Central memory CD8-positive, alpha-beta T cell (primary cell): Measurements from ENCODE around the gene RAX.

Experiments
- ATAC-seq: fragments of 150-1000 bp; cut with Tn5 transposase; replicated peaks from 2 replicates; pipeline ENCODE4 v1.10.0; 2022; ENCODE audit warnings: mild to moderate bottlenecking, moderate FRiP score, moderate number of reproducible peaks; ENCODE audit not compliant: poor library complexity, severe bottlenecking; ENCODE audit errors: extremely low read depth
- DNase-seq, 2 donors: peaks; one replicate each; pipeline ENCODE4 v3.0.0; 2021; ENCODE audit warnings: low spot score in 2 of 2
- H3K27ac Mint-ChIP-seq: one replicate; pipeline ENCODE4 v1.8.0; 2022; ENCODE audit warnings: low read depth, mild to moderate bottlenecking, moderate library complexity, mixed read lengths
- H3K27me3 Mint-ChIP-seq: one replicate; pipeline ENCODE4 v1.8.0; 2022; ENCODE audit warnings: mixed read lengths
- H3K36me3 Mint-ChIP-seq: one replicate; pipeline ENCODE4 v1.8.0; 2022; ENCODE audit warnings: mild to moderate bottlenecking, moderate library complexity, mixed read lengths; ENCODE audit not compliant: insufficient read depth
- H3K4me1 Mint-ChIP-seq: one replicate; pipeline ENCODE4 v1.8.0; 2022; ENCODE audit warnings: mixed read lengths
- H3K4me3 Mint-ChIP-seq: one replicate; pipeline ENCODE4 v1.8.0; 2022; ENCODE audit warnings: mild to moderate bottlenecking, moderate library complexity, mixed read lengths
- H3K9me3 Mint-ChIP-seq: one replicate; pipeline ENCODE4 v1.8.0; 2022; ENCODE audit warnings: mixed read lengths

Gene RAX

DNA sequence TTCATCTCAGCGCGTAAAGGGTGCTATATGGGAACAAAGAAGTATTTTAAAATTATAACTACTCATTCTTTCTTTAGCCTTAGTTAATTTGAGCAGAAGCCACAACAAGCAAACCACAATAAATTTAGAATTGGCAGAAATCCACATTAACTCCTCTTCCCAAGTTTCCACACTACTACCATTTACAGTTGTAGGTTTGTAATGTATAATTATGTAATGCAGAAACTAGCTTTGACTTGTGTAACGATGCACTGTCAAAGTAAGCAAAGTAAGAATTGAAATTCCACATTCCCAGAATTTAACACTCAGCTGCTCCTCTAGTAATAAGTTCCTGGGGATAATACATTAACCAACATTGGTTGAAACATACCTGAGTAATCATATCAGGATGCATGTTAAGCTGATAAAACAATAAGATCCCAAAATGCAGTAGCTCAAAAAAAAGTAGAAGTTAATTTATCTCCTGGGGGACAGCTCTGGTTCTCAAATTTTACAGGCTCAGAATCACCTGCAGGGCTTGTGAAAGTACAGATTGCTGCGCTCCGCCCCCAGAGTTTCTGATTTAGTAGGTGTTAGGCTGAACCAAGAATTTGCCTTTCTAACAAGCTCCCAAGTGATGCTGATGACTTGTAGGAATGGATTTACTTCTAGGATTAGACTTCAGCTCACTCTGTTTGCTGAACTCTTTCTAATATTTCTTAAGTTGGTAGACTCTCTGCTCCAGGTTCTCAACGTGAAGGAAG is 43.4 kb downstream of the RAX start:
- Mint-ChIP-seq H3K36me3 (no peaks in the 10 kb centered on the region), H3K9me3 (no peaks in the 10 kb centered on the region), H3K27ac (no peak overlapping the region), H3K27me3 (peaks cover 49% of the 10 kb centered on the region), H3K4me3 (no peak overlapping the region), H3K4me1 (no peaks in the 10 kb centered on the region)
- no peak for ATAC-seq
- no peak for DNase-seq

DNA sequence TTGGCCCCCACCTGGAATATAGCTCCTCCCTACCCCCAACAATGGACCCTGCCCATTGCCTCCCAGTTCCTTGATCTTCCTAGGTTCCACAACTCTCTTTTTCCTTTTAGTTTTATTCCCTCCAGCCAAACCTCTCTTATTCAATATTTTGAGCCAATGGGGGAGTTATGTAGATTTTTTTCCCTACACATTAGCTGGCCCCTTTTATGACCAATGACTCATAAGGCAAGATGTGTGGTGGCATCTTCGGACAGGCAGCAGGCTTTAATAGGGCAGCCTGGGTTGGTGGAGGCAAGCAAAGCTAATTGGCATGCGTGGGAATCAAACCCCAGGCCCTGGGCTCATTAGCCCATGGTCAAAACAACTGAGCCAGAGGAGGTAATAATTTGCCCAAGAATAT is 44.1 kb downstream of the RAX start:
- Mint-ChIP-seq H3K4me3 (no peak overlapping the region), H3K27me3 (peaks cover 51% of the 10 kb centered on the region), H3K9me3 (no peaks in the 10 kb centered on the region), H3K4me1 (no peaks in the 10 kb centered on the region), H3K36me3 (no peaks in the 10 kb centered on the region), H3K27ac (no peak overlapping the region)
- no peak for DNase-seq
- ATAC-seq, result no peak

DNA sequence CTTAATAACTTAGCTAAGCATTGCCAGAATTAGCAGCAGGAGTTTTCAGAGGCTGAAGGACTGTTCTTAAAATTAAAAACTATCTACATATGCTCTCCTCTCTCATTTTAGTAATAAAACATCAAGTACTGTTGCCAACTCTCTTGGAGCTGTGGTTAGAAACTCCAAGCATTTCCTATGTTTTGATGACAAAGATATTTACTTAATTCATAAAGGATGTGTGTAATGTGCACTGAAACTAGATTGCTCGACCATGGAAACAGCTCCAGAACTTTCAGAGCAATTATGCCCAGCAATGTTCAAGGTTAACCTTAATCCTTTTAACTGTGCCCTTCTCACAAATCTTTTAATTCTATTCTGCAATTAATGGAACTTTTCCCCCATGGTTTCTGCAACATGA is 44.9 kb downstream of the RAX start:
- ATAC-seq (no peak), DNase-seq (no peak)
- Mint-ChIP-seq H3K27me3 (peaks cover 60% of the 10 kb centered on the region), H3K4me1 (no peaks in the 10 kb centered on the region), H3K4me3 (no peak overlapping the region), H3K27ac (no peak overlapping the region), H3K9me3 (no peaks in the 10 kb centered on the region), H3K36me3 (no peaks in the 10 kb centered on the region)

DNA sequence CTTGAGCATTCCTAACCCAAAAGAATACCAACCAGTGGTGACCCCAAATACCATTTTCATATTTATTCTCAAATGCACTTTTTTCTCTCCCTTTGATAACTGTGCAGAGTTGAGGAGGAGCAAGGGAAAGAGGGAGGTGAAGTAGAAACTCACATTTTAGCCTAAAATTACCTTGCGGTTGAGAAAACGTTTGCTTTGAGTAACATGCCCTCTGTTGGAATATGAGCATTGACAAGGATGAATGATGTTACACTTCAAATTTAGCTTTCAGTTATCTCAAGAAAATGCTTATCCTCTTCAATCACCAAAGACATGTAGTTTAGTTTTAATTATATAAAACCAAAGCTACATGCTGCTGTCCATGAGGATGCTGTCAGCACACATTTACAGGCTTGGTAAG is 50.9 kb downstream of the RAX start:
- Mint-ChIP-seq H3K4me3 (no peak overlapping the region), H3K36me3 (peaks cover 1% of the 10 kb centered on the region), H3K27me3 (peaks cover 81% of the 10 kb centered on the region), H3K4me1 (no peaks in the 10 kb centered on the region), H3K27ac (no peak overlapping the region), H3K9me3 (no peaks in the 10 kb centered on the region)
- ATAC-seq (no peak), DNase-seq (no peak)

DNA sequence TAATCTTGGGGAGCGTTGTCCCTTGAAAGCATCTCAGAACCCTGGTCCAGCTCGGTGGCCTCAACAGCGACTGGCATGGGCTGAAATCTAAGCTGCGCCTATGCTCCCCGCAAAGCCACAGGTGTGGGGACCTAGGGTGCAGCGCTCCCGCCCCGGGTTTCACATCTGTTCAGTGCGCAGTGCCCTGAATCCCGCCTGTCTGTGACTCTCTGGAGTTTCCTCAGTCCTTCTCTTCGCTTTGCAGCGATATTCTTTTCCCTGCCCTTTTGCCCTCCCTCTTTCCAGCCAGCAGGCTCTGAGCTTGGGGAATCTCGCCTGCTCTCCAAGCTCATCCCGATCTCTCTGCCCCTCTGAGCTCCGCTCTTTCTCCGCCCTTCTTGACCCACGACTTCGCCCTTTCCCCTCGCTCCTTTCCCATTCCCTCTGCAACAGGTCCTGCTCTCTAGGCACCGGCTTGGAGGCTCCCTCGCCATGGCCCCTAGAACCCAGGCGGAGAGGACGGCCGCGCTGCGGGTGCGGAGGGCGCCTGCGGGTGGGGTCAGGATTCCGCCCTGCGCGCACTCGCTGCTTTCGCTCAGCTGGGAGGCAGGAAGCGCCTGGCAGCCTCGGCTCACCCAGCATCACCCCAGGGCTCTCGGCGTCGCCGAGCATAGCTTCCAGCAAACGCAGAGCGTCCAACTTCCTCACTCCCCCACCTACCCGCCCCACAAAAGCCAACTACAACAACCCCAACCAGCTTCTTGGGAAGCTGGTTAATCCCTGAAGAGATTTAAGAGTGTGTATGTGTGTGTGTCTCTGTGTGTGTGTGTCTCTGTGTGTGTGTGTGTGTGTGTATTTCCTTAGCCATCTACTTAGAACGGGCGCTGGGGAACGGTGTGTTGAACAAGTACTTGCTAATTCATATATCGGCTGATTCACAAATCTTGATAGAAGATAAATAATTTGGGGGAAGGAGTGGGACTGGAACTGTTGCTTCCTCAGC is 52.2 kb downstream of the RAX start:
- Mint-ChIP-seq H3K27ac (no peak overlapping the region), H3K4me3 (no peak overlapping the region), H3K9me3 (no peaks in the 10 kb centered on the region), H3K4me1 (no peaks in the 10 kb centered on the region), H3K27me3 (peaks cover 83% of the 10 kb centered on the region), H3K36me3 (peaks cover 1% of the 10 kb centered on the region)
- ATAC-seq (no peak), DNase-seq (no peak)

DNA sequence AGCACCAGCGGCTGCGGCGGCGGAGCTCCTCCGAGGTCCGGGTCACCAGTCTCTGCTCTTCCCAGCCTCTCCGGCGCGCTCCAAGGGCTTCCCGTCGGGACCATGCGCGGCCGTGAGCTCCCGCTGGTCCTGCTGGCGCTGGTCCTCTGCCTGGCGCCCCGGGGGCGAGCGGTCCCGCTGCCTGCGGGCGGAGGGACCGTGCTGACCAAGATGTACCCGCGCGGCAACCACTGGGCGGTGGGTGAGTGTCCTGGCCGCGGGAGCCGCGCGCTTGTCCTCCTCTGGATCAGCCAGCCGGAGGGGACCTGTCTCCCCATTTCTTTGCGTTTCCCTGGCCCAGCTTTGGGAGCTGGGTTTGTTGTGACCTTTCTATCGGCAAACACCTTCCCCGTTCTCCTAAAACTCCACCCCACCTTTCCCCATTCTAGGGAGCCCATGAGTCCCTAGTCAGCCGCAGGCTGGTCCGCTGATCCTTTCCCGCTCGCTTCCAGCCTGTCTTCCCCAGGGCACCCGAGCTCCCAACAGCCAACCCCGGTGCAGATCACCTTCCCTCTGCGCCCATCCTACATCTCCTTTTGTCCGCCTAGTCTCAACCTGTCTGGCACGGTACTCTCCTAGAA is 53.0 kb downstream of the RAX start:
- no peak overlapping the region for H3K4me3 Mint-ChIP-seq
- DNase-seq, result no peak
- H3K27me3 Mint-ChIP-seq, result peaks cover 91% of the 10 kb centered on the region
- peaks cover 1% of the 10 kb centered on the region for H3K36me3 Mint-ChIP-seq
- H3K4me1 Mint-ChIP-seq, result no peaks in the 10 kb centered on the region
- H3K27ac Mint-ChIP-seq, result no peak overlapping the region
- no peaks in the 10 kb centered on the region for H3K9me3 Mint-ChIP-seq
- no peak for ATAC-seq

DNA sequence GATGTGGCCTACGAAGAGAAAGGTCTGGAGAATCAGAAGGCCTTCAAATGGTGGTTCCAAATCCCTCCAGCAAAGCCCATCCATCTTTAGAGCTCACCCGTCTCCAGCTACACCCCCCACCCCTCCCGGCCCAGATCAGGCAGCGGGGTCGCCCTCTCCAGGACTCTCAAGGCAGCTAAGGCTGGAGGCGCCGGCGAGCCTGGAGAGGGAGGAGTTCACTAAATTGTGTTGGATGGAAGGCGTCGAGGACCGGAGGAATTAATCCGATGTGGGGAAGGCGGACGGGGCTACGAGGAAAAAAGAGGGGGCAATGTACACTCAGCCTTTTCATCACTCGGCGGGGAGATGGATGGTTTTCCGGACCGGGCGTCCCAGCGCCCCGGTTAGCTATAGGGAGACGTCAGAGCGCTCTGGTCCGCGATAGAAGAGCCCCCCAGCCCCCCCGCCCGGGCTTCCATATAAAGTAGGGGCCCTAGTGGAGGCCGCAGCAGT is 53.5 kb downstream of the RAX start, which contains the start of gene GRP:
Gene GRP (plus strand): TSS at position 487 of the 492 bp plus-strand sequence. CDS start 108 bp downstream, outside the sequence.
- H3K27ac Mint-ChIP-seq, result no peak within 1 kb of the TSS
- ATAC-seq, result no peak

DNA sequence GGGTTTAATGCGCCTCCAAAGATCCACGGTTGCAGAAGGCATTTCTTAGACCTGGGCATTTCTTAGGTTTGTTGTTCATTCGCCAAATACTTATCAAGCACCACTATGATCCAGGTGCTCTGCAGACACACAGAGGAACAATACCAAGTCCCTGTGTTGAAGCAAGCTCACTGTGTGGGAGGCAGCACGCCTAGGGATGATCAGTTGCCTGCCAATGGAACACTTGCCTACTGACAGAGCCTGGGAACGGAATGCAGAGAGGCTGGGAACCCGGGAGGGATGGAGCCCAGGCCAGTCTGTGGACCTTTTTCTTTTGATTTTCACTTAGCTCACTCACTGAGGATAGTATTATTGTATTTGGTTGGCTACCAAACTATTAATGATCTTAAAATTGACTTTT is 55.2 kb downstream of the RAX start:
- H3K27me3 Mint-ChIP-seq, result peaks cover 95% of the 10 kb centered on the region
- no peak overlapping the region for H3K27ac Mint-ChIP-seq
- H3K9me3 Mint-ChIP-seq, result no peaks in the 10 kb centered on the region
- ATAC-seq, result no peak
- no peaks in the 10 kb centered on the region for H3K4me1 Mint-ChIP-seq
- H3K36me3 Mint-ChIP-seq, result peaks cover 1% of the 10 kb centered on the region
- no peak for DNase-seq
- H3K4me3 Mint-ChIP-seq, result no peak overlapping the region

More for the DNA sequence above, 53.5 kb downstream of the RAX start, which contains the start of gene GRP:
- no peaks in the 10 kb centered on the region for H3K4me1 Mint-ChIP-seq
- H3K27me3 Mint-ChIP-seq, result peaks cover 95% of the 10 kb centered on the region
- no peak for DNase-seq
- peaks cover 1% of the 10 kb centered on the region for H3K36me3 Mint-ChIP-seq
- no peaks in the 10 kb centered on the region for H3K9me3 Mint-ChIP-seq
- no peak within 1 kb of the TSS for H3K4me3 Mint-ChIP-seq
